LoVo (cell line): ENCODE results near the gene RPL29.

Experiments
- DNase-seq: peaks from one replicate; pipeline ENCODE4 v3.0.0-alpha.2; 2016; ENCODE audit warnings: low spot score

RPL29 gene

GRCh38 chr3:52025453-52025852 is 29.8 kb upstream of the RPL29 start:
- DNase-seq, result no peak

GRCh38 chr3:52024765-52025452 is 29.2 kb upstream of the RPL29 start:
- no peak for DNase-seq

- no peak for DNase-seq
Observed at GRCh38 chr3:52023860-52024764, 28.4 kb upstream of the RPL29 start.

- no peak for DNase-seq
Observed at GRCh38 chr3:52023101-52023770, 27.5 kb upstream of the RPL29 start.

DNA sequence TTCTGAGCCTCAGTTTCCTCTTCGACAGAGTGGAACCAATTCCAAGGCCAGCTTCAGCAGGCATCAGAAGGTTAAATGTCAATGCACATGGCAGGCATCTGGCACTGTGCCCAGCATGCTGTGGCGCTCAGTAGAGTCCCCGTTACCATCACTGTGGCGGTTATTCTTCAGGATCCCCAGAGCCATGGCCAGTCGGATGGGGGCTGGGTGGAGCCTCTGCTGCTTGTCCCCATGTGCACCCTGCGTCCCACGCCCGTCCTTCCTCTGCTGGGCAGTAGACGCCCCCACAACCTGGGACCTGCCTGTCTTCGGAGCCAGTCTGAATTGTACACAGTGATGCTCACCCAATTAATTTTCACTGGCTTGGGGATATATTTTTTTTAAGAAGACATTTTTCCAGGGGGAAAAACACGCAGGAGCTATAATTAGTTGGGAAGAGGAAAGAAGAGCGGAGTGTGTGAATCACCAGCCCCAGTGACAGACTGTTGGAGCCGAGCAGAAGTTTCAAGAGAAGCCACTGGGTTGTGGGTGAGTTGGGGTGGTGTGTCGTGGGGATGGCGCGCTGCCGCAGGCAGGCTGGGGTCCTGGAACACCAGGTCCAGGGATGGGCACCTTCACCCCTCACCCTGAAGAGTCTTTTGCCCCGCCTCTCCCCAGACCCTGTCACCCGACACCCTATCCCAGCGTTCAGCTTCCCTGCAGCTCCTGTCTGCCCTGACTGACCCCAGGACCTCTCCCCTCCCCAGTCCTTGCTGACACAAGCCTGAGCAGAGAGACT is 26.8 kb upstream of the RPL29 start:
- no peak for DNase-seq

DNA sequence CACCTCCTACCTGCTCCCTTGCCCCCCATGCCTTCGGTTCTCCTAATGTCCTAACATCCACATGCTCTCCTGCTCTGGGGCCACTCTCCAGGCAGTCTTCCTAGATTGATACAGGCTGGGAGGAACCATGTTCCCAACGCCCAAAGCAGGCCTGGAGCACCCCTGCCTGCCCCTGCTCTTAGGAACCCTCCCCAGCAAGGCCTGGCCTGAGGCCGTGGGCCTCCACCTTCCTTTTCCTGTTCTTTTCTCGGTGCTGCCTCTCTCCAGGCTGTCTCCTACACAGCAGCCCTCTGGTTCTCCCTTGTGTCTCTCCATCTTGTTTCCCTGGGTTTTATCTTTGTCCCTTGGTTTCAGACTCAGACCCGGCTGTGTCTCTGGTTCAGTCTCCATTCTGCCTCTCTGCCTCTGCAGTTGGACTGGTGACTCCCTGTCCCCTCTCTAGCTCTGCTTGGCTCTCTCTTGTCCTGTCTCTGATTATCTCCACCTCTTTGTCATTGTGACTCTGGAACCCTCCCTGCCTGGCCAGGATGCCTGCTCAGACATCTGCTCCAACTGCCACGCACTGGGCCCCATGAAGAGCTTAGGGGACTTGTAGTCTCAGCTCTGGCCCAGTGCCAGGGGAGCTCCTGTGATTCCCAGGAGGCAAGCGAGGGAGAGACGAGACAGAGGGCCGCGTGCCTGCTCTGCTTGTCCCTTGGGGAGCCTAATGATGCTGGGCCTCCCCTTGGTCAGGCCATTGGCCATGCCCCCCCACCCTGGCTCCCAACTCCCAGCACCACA is 26.0 kb upstream of the RPL29 start:
- DNase-seq, result no peak

DNA sequence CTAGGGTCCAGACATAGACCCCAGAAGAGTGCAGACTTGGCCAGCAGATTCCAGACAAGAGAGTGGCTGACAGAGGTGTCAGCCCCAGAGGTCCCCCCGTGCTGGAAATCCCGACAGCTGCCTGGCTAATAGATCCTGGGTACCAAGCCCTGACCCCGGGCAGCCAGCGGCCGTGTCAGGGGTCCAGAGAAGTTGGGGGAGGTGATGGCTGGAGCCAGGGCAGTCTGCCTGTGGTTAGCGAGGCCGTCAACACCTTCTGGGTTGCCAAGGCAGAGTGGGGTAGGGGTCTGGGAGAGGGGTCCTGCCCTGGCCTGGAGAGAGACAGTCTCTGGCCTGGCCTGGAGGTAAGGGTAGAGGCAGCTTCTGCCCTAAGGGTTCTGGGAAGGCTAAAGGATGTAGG is 25.1 kb upstream of the RPL29 start:
- DNase-seq, result no peak

DNA sequence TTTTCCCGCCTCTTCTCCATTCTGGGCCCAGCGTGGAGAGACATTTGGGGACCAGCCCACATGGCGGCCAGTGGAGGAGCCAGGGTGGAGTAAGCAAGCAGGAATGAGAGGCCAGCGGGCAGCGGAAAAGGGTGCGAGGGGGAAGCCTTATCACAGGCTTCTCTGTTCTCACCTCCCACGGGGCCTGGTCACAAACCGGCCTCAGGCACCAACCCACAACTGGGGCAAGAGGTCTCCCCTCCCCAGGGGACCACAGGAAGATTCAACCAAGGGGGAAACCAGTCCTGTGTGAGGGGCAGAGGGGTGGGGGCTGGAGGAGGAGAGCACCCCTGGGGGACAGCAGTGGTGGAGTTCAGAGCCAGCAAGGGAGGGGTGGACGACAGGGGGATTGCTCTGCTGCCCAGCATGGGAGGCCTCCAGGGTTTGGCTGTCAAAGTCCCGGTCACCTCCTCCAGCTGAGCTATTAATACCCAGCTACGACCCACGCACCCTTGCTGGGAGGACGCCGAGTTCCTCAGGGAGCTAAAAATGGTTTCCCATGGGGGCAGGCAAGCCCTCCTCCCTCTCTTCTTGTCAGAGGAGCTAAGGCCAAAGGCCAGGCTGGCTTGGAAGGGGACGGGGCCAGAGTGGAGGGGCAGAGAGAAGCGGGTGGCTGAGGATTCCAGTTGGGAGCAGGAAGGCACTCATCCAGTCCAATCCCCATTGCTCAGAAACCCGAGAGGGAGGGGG is 23.8 kb upstream of the RPL29 start:
- DNase-seq, result no peak

GRCh38 chr3:52018319-52019000 is 22.8 kb upstream of the RPL29 start:
- no peak for DNase-seq

GRCh38 chr3:52017586-52017985 is 21.9 kb upstream of the RPL29 start:
- DNase-seq, result no peak

DNA sequence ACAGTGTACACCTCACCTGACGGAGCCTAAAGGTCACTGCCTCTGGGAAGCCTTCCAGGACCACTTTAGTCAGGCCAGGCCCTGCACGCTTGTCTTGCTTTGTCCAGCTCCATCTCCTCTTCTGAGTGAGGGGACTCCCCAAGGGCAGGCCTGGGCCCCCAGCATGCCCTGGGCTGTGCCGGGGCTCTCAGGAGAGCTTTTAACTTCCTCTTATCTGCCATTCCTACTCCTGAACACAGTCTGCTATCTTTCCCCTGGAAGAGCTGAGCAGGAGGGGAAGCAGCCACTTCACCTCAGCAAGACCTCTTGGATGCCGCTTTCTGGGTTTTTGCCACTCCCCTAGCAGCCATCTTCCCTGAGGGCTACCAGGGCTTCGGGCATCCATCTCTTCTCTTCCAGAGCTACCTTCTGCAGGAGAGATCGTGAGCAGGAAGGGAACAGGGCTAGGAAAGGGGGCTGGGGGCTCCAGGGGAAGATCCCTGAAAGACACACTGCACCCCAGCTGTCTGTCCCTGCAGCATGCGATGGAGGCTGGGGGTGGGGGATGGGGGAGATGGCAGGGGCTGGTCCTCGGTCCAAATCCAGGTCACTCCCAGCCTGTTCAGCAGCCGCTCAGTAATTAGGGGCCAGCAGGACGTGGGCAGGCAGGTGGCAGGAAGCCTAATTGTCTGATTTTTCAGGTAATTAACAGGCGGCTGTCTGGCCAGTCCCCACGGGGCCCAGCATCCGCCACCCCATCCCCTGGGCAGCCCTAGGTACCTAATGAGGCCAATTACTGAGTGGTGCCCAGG is 19.9 kb upstream of the RPL29 start:
- DNase-seq, result no peak

DNA sequence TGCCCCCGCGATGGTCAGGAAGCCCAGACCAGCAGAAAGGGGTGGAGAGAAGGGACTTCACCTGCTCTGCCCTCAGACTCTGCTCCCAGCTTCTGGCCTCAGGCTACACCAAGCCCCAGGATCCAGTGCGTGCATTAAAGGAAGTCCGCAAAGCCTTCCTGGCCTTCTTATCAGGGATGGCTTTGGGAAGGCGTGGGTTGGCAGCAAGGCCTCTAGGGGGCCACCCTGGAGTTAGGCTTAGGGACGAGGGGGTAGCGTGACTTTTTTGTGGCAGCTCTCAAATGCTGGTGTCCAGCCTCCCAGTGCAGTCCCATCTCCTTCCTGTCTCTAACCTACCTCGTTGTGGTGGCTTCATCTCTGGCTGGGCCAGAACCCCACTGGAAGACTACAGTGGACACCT is 18.9 kb upstream of the RPL29 start:
- DNase-seq, result no peak

GRCh38 chr3:52013802-52014598 is 18.3 kb upstream of the RPL29 start:
- no peak for DNase-seq

DNA sequence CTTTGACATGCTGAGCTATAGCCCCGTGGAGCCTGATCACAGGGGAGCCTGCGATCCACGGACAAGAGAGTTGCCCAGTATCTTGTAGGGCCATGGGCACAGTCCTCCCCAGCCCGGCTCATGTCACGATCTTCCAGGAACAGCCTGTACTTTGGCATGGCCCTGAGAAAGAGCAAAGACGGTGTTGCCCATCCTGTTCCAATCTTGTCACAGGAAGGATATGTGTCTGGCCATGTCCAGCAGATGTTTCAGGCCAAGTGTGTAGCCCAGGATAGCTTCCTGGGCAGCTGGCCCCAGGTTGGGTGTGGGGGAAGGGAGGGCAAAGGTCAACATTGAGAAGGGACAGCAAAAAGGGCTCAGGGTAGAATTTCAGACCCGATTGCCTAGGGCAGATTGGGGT is 17.0 kb upstream of the RPL29 start:
- no peak for DNase-seq

DNA sequence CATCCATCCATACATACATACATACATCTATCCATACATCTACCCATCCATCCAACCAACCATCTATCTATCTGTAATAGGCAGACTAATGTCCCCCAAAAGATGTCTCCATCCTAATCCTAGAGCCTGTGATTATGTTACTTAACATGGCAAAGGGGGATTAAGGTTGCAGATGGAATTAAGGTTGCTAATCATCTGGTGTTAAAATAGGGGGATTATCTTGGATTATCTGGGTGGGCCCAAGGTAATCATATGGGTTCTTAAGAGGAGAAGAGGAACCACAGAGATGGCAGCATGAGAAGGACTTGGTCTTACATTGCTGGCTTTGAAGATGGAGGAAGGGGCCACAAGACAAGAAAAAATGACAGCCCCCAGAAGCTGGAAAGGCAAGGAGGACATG is 14.7 kb upstream of the RPL29 start:
- no peak for DNase-seq

DNA sequence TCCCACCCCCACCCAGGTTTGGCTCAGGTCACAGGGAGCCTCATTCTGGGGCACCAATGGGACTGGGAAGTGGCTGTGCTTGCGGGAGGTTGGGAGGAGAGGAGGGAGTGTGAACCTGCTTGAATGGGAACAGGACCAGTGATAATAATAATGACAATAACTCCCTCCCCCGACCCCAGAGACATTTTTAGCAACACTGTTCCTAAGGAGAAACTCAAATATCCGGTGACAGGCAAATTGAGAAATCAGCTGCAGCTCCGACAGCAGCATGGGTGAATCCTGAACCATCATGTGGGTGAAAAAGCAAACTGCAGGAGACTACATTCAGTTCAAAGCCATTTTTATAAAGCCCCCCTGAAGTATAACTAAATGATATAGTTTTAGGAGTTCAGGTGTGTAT is 11.6 kb upstream of the RPL29 start:
- DNase-seq, result no peak

DNA sequence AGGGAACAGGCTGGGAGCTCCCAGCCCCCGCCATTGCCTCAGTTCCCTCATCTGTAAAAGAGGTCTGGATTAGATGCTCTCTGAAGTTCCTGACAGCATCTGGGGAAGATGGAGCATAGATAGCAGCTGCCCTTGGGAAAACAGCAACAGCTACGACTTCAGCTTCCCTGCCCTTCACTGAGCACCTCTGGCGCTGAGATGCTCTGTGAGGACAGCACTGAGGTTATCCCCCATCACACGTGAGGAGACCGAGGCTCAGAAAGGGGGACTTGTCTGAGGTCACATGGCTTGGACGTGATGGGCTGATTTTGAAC is 11.1 kb upstream of the RPL29 start:
- DNase-seq, result no peak

DNA sequence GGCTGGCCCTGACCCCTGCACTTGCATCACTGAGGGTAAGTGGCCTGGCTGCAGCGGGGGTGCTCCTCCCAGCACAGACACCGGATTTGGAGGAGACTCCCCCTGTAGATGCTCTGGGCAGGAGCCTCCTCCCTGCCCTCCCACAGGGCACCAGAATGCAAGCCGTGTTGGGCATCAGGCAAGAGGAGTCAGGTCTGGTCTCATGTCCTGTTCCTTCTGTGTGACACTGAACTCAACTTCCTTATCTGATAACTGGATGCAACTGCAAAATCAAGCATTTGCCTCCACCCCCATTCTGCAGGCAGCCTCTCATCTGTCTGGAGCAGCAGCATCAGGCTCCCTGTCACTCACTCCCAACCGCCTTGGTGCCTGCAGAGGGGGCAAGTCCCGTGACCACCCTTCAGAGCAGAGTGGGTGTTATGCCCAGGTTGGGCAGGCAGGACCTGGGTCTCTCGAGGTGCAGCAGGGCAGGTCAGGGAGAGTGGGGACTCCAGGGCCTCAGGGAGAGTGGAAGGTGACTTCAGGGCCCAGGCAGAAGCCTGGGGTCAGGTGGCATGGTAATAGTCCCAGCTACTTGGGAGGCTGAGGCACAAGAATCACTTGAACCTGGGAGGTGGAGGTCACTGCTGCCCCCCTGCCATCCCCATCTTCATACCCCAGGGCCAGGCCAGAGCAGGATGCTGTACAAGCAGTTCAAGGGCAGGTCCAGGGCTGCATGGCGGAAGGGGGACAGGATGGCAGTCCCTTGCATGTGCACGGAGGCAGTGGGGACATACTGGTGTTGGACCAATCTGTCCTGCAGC is 10.5 kb upstream of the RPL29 start:
- DNase-seq, result no peak
